ENCODE results near the gene ZNF467. TPM values are rescaled to one million over a fixed set of nuclear protein-coding genes. Genes with fewer than 3 reads are reported as not detected.

ZNF467 gene
- total RNA-seq, 2 experiments from 2014 or later, result 0.08 to 0.11 TPM

DNA sequence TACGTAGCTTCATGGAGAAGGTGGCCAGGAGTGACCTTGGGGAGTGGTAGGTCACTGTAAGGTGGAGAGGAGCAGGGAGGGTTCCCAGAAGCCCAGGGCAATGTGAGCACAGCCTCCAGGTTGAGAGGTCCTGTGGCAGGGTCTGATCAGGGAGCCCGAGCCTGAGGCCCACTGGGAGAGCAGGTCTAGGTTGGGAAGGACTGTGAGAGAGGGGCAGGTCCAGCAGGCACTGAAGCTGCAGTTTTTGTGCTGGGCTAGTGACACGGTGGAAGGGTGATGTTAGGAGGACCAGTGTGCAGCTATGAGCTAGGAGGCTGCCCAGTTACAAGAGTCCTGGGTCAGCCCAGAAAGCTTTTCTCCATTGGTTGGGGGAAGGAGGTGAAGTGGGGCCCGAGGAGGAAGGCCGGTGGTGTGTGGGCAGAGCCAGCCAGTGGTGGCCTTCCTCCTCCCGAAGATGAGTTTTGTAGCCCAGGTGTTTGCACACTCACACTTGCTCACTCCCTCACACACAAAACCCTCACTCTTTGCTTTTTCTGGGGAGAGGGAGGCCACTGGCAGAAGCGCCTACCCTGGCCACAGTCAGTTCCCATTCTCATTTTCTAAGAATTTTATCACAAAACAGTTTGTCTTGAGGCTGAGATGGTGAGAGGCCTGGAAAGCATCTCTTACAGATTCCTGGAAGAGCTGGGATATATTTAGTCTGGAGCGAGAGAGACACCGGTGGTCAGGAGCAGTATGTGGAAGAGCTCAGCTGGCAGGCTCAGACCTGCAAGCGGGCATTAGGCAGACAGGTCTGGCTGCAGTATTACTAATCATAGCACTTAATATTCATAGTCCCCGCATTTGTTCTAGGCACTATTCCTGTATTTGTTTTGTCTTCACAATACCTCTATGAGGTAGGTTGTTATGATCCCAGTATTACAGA is 57.1 kb downstream of the ZNF467 start:
- peaks cover 8% of the 10 kb centered on the region for H3K9me3 Mint-ChIP-seq (ENCODE audit: insufficient read depth)

GRCh38 chr7:149715476-149715875 is 57.9 kb downstream of the ZNF467 start:
- POLR2A ChIA-PET, result interaction anchor here (0.7 kb wide), 1 partner anchor 8 kb away, joined by 4 read pairs; no protein-coding TSS in a partner anchor

More for the DNA sequence above, 57.1 kb downstream of the ZNF467 start:
- Mint-ChIP-seq H3K4me3 (peak overlapping the region; percentile 36), H3K27ac (no peak overlapping the region), H3K4me1 (ENCODE audit: low read depth) (peaks cover 17% of the 10 kb centered on the region), H3K36me3 (ENCODE audit: low read depth) (no peaks in the 10 kb centered on the region), H3K27me3 (ENCODE audit: low read depth) (peaks cover 4% of the 10 kb centered on the region)
- ChIA-PET CTCF (interaction anchor here (1.6 kb wide), 1 partner anchor 54 kb away, joined by 5 read pairs; no protein-coding TSS in a partner anchor), POLR2A (no interaction called here)
- no peak for ATAC-seq
- no peak for DNase-seq

GRCh38 chr7:149714910-149715471 is 58.4 kb downstream of the ZNF467 start:
- H3K27ac Mint-ChIP-seq, result peak overlapping the region; percentile 43
- peaks cover 4% of the 10 kb centered on the region for H3K27me3 Mint-ChIP-seq (ENCODE audit: low read depth)
- H3K4me1 Mint-ChIP-seq (ENCODE audit: low read depth), result peaks cover 17% of the 10 kb centered on the region
- peaks cover 2% of the 10 kb centered on the region for H3K36me3 Mint-ChIP-seq (ENCODE audit: low read depth)
- ATAC-seq, result no peak
- H3K4me3 Mint-ChIP-seq, result peak overlapping the region; percentile 75
- POLR2A ChIA-PET, result interaction anchor here (0.7 kb wide), 1 partner anchor 9 kb away, joined by 4 read pairs; no protein-coding TSS in a partner anchor
- peaks cover 15% of the 10 kb centered on the region for H3K9me3 Mint-ChIP-seq (ENCODE audit: insufficient read depth)
- CTCF ChIA-PET, result no interaction called here
- DNase-seq, result no peak

More at GRCh38 chr7:149715476-149715875, 57.9 kb downstream of the ZNF467 start:
- Mint-ChIP-seq H3K4me1 (ENCODE audit: low read depth) (peaks cover 17% of the 10 kb centered on the region), H3K36me3 (ENCODE audit: low read depth) (peaks cover 2% of the 10 kb centered on the region), H3K9me3 (ENCODE audit: insufficient read depth) (peaks cover 15% of the 10 kb centered on the region), H3K27me3 (ENCODE audit: low read depth) (peaks cover 4% of the 10 kb centered on the region), H3K27ac (peak overlapping the region; percentile 43), H3K4me3 (peak overlapping the region; percentile 75)
- ATAC-seq, result no peak
- CTCF ChIA-PET, result interaction anchor here (1.6 kb wide), 1 partner anchor 53 kb away, joined by 5 read pairs; no protein-coding TSS in a partner anchor
- DNase-seq, result no peak

Other genes with a start within 250 kb of the ZNF467 start
- 10 to 100 TPM; 21.5 to 24.9 TPM for gene ZNF862, start 64.8 kb upstream of the ZNF467 start, total RNA-seq
- 10 to 100 TPM; 92.9 to 99.6 TPM for gene ATP6V0E2, start 100.4 kb upstream of the ZNF467 start, total RNA-seq